ENCODE data around the gene CEP126. TPM values are rescaled to one million over a fixed set of nuclear protein-coding genes. Genes with fewer than 3 reads are reported as not detected.
A peak's percentile ranks its signal among the peaks of the same experiment; 100 is the strongest.

Gene CEP126
- total and polyA plus RNA-seq, 8 donors, result 0.47 to 9.6 (median 1.7) TPM

- ATAC-seq (peak in 2 of 4 donors; percentile 8 to 36), FAIRE-seq (no peak)
These were observed 132.0 kb downstream of the CEP126 start for GRCh38 chr11:102046841-102047240.

GRCh38 chr11:102047305-102047924 is 132.6 kb downstream of the CEP126 start, which contains the start of gene CFAP300:
Gene CFAP300 (plus strand): TSS chr11:102047437. CDS start chr11:102047471, 34 bp downstream.
- Histone ChIP-seq H3K4me1 (no peaks in the 10 kb centered on the region), H3K9me3 (no peaks in the 10 kb centered on the region), H3K27ac (no peak within 1 kb of the TSS), H3K4me3 (peak within 1 kb of the TSS; percentile 20 to 41 (median 34)), H3K27me3 (no peaks in the 10 kb centered on the region), H3K36me3 (no peaks in the 10 kb centered on the region)
- no peak for FAIRE-seq
- intact Hi-C loops (cut with DNase I), result no loop called here
- 2% methylated on average over 45 of the region's 45 CpGs for WGBS, 2 donors
- ATAC-seq, result peak; percentile 85 to 95 (median 93)
- TF ChIP-seq CTCF (IDR thresholded peaks at IDR 0.05), result no peak
- DNase-seq, result peak; percentile 62 to 87 (median 70)

More at GRCh38 chr11:102046841-102047240, 132.0 kb downstream of the CEP126 start:
- intact Hi-C loops (cut with DNase I), result no loop called here
- TF ChIP-seq CTCF (IDR thresholded peaks at IDR 0.05), result no peak
- Histone ChIP-seq H3K27me3 (no peaks in the 10 kb centered on the region), H3K36me3 (no peaks in the 10 kb centered on the region), H3K4me3 (peak overlapping the region in 3 of 4 donors; percentile 20 to 41 (median 36)), H3K4me1 (no peaks in the 10 kb centered on the region), H3K9me3 (no peaks in the 10 kb centered on the region), H3K27ac (no peak overlapping the region)
- DNase-seq, result no peak
- 23 to 24% methylated on average over 4 of the region's 4 CpGs for WGBS, 2 donors

Other genes with a start within 250 kb of the CEP126 start
- under 1 TPM in 1 of 6 donors, not detected in 5; 0.14 TPM for gene ANGPTL5, start 1.5 kb downstream of the CEP126 start, total RNA-seq
- gene ANGPTL5, start 1.5 kb downstream of the CEP126 start, polyA plus RNA-seq, result under 1 TPM in 1 of 2 donors, not detected in 1; 0.21 TPM
- under 1 TPM; 0.32 to 0.90 (median 0.68) TPM for gene CFAP300, start 132.4 kb downstream of the CEP126 start, total RNA-seq
- 1 to 10 TPM; 1.2 to 1.4 TPM for gene CFAP300, start 132.4 kb downstream of the CEP126 start, polyA plus RNA-seq
- gene YAP1, start 195.4 kb downstream of the CEP126 start, total RNA-seq, result 10 to 100 TPM; 15.3 to 46.5 (median 17.9) TPM
- 10 to 100 TPM in 1 of 2 donors, 1 to 10 TPM in 1; 8.7 to 14.2 TPM for gene YAP1, start 195.4 kb downstream of the CEP126 start, polyA plus RNA-seq